Spinal cord (tissue), 10 donors: ENCODE measurements around the gene EIF2B5. TPM values are rescaled to one million over a fixed set of nuclear protein-coding genes. Genes with fewer than 3 reads are reported as not detected.
A peak's percentile ranks its signal among the peaks of the same experiment; 100 is the strongest.
"Not testable (repeated sequence)": the region's sequence is repeated elsewhere in the genome, so short reads cannot be mapped to it uniquely, and the experiment has no call there.

Source experiments
- DNase-seq, 6 donors: peaks; one replicate each; pipeline versions ENCODE4 v3.0.0 to v3.0.0-alpha.2; 2013 to 2015; ENCODE audit warnings: low spot score in 6 of 6, low read depth in 4 of 6
- H3K27ac ChIP-seq: one replicate; pipeline ENCODE4 v1.5.1; 2013; ENCODE audit warnings: low read depth, low read length, control low read depth
- H3K27me3 ChIP-seq: one replicate; pipeline ENCODE4 v1.6.1; 2013; ENCODE audit warnings: low read length; ENCODE audit not compliant: control insufficient read depth, insufficient read depth
- H3K36me3 ChIP-seq: one replicate; pipeline ENCODE4 v1.6.1; 2013; ENCODE audit warnings: low read length; ENCODE audit not compliant: control insufficient read depth, insufficient read depth
- H3K4me1 ChIP-seq: one replicate; pipeline ENCODE4 v1.6.1; 2013; ENCODE audit warnings: low read length; ENCODE audit not compliant: control insufficient read depth, insufficient read depth
- H3K4me3 ChIP-seq: one replicate; pipeline ENCODE4 v1.5.1; 2013; ENCODE audit warnings: low read depth, low read length, control low read depth
- H3K9me3 ChIP-seq: one replicate; pipeline ENCODE4 v1.6.1; 2013; ENCODE audit warnings: low read length; ENCODE audit not compliant: control insufficient read depth, insufficient read depth
- WGBS: methylation state at CpG from one replicate; pipeline ENCODE4 v1.1.5; 2013; ENCODE audit warnings: missing lambda C conversion rate; ENCODE audit not compliant: insufficient coverage; 5-methylcytosine and 5-hydroxymethylcytosine counted together
- polyA plus RNA-seq, 2 donors: library from polyadenylated mRNA; unstranded; fragments of 120-200 nt; gene quantifications; one replicate each; pipeline ENCODE4 v1.2.1, GENCODE V29; 2013; ENCODE audit not compliant: insufficient read length in 2 of 2
- total RNA-seq, 2 donors: library from RNA; depleted of rRNA in 1 of 2; stranded (reverse); fragments of 120-200 nt in 1 of 2; fragments of >200 nt in 1 of 2; gene quantifications; one replicate each; pipeline versions ENCODE4 v1.2.3 to v1.2.4, GENCODE V29; 2013 to 2014
- donor health status: healthy.

Gene EIF2B5
- total and polyA plus RNA-seq, 4 donors, result 38.3 to 58.9 (median 45.8) TPM

- H3K36me3 ChIP-seq, result peaks cover 64% of the 10 kb centered on the region
- no peak overlapping the region for H3K27ac ChIP-seq
- DNase-seq, result no peak
- H3K27me3 ChIP-seq, result no peaks in the 10 kb centered on the region
- 95% methylated on average over 3 of the region's 3 CpGs for WGBS
- no peaks in the 10 kb centered on the region for H3K9me3 ChIP-seq
- H3K4me3 ChIP-seq, result no peak overlapping the region
- H3K4me1 ChIP-seq, result no peaks in the 10 kb centered on the region
Measured at GRCh38 chr3:184143327-184143726, 8.2 kb downstream of the EIF2B5 start.

- WGBS, result 95% methylated on average over 5 of the region's 5 CpGs
- no peak overlapping the region for H3K27ac ChIP-seq
- H3K9me3 ChIP-seq, result no peaks in the 10 kb centered on the region
Measured at GRCh38 chr3:184144505-184144904, 9.3 kb downstream of the EIF2B5 start.

GRCh38 chr3:184145111-184145524 is 10.0 kb downstream of the EIF2B5 start:
- no peaks in the 10 kb centered on the region for H3K9me3 ChIP-seq
- H3K4me3 ChIP-seq, result no peak overlapping the region
- no peaks in the 10 kb centered on the region for H3K4me1 ChIP-seq
- 30% methylated on average over 2 of the region's 4 CpGs for WGBS
- peak in 2 of 6 donors; percentile 55 to 85 for DNase-seq
- H3K27ac ChIP-seq, result no peak overlapping the region
- H3K27me3 ChIP-seq, result no peaks in the 10 kb centered on the region
- peaks cover 55% of the 10 kb centered on the region for H3K36me3 ChIP-seq

More at GRCh38 chr3:184144505-184144904, 9.3 kb downstream of the EIF2B5 start:
- Histone ChIP-seq H3K27me3 (no peaks in the 10 kb centered on the region), H3K4me1 (no peaks in the 10 kb centered on the region), H3K36me3 (peaks cover 60% of the 10 kb centered on the region), H3K4me3 (no peak overlapping the region)
- DNase-seq, result no peak

GRCh38 chr3:184145751-184146270 is 10.7 kb downstream of the EIF2B5 start:
- Histone ChIP-seq H3K4me1 (no peaks in the 10 kb centered on the region), H3K9me3 (no peaks in the 10 kb centered on the region), H3K27me3 (no peaks in the 10 kb centered on the region), H3K27ac (no peak overlapping the region), H3K36me3 (peaks cover 49% of the 10 kb centered on the region), H3K4me3 (no peak overlapping the region)
- WGBS, result 100% methylated on average over 1 of the region's 8 CpGs
- no peak for DNase-seq

GRCh38 chr3:184148076-184148475 is 12.9 kb downstream of the EIF2B5 start:
- Histone ChIP-seq H3K27me3 (no peaks in the 10 kb centered on the region), H3K36me3 (peaks cover 29% of the 10 kb centered on the region), H3K9me3 (no peaks in the 10 kb centered on the region), H3K4me3 (no peak overlapping the region), H3K4me1 (no peaks in the 10 kb centered on the region), H3K27ac (no peak overlapping the region)
- DNase-seq, result no peak
- no CpG with 5 or more reads among the region's 3 CpGs for WGBS

- Histone ChIP-seq H3K9me3 (no peaks in the 10 kb centered on the region), H3K27ac (no peak overlapping the region), H3K36me3 (peaks cover 19% of the 10 kb centered on the region), H3K4me1 (peaks cover under 1% of the 10 kb centered on the region), H3K27me3 (no peaks in the 10 kb centered on the region), H3K4me3 (no peak overlapping the region)
- DNase-seq, result no peak
- 100% methylated on average over 2 of the region's 6 CpGs for WGBS
Measured at GRCh38 chr3:184149123-184149522, 14.0 kb downstream of the EIF2B5 start.

GRCh38 chr3:184149770-184150169 is 14.6 kb downstream of the EIF2B5 start:
- WGBS, result 86% methylated on average over 4 of the region's 6 CpGs
- H3K27me3 ChIP-seq, DNase-seq, H3K4me1 ChIP-seq, H3K4me3 ChIP-seq, H3K9me3 ChIP-seq, H3K27ac ChIP-seq: not testable (repeated sequence)
- peaks cover 13% of the 10 kb centered on the region for H3K36me3 ChIP-seq

GRCh38 chr3:184154885-184155643 is 19.9 kb downstream of the EIF2B5 start, which contains the start of gene DVL3:
TSS of gene DVL3 (plus strand) at chr3:184155377. CDS start at chr3:184155636, 259 bp downstream.
- peak within 1 kb of the TSS; percentile 91 for H3K4me3 ChIP-seq
- peak in 4 of 6 donors; percentile 38 to 82 (median 60) for DNase-seq
- H3K4me1 ChIP-seq, result peaks cover 29% of the 10 kb centered on the region
- H3K9me3 ChIP-seq, result no peaks in the 10 kb centered on the region
- H3K27ac ChIP-seq, result peak within 1 kb of the TSS; percentile 91
- peaks cover 3% of the 10 kb centered on the region for H3K36me3 ChIP-seq
- under 1% methylated on average over 82 of the region's 84 CpGs for WGBS
- H3K27me3 ChIP-seq, result no peaks in the 10 kb centered on the region

GRCh38 chr3:184155644-184156521 is 20.7 kb downstream of the EIF2B5 start:
- Histone ChIP-seq H3K27me3 (no peaks in the 10 kb centered on the region), H3K36me3 (peaks cover 7% of the 10 kb centered on the region), H3K9me3 (no peaks in the 10 kb centered on the region), H3K4me1 (peaks cover 34% of the 10 kb centered on the region), H3K4me3 (peak overlapping the region; percentile 91), H3K27ac (peak overlapping the region; percentile 85)
- peak in 2 of 6 donors; percentile 45 to 46 for DNase-seq
- 0% methylated on average over 43 of the region's 47 CpGs for WGBS
